PC-3 (cell line): ENCODE results near the gene BRD8.

ENCODE experiments used
- EZH2phosphoT487 ChIP-seq: fragments of 300-600 bp; sonication (generic); IDR thresholded peaks from 2 replicates; pipeline ENCODE4 v1.6.1; 2018; ENCODE audit warnings: mild to moderate bottlenecking, antibody characterized with exemption, low read length, borderline replicate concordance
- TF ChIP-seq, protein P1 (sequence below): fragments of 300-600 bp; sonication (generic); conservative IDR thresholded peaks from 2 replicates; pipeline ENCODE4 v1.5.1; 2017; ENCODE audit warnings: antibody characterized with exemption, low read depth, mild to moderate bottlenecking, low read length

DNA sequence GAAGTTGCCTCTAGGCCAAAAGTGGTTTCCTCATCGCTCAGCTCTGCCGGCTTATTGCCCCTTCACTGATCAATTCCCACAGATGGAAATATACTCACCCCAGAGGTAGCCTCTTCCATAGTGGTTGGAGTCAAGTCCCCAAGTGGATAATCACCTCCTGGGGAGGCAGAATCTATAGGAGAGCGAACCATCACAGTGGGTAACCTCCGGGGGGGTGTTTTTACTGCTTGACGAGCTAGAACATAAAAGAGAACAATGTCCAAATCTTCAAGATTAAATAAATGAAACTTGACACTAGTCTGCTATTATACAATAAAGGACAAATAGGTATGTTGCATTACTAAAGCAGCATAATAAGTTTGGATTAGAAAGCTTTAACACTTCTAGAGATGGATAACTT lies 9.3 kb downstream of the BRD8 start:
- TF ChIP-seq, protein P1, sequence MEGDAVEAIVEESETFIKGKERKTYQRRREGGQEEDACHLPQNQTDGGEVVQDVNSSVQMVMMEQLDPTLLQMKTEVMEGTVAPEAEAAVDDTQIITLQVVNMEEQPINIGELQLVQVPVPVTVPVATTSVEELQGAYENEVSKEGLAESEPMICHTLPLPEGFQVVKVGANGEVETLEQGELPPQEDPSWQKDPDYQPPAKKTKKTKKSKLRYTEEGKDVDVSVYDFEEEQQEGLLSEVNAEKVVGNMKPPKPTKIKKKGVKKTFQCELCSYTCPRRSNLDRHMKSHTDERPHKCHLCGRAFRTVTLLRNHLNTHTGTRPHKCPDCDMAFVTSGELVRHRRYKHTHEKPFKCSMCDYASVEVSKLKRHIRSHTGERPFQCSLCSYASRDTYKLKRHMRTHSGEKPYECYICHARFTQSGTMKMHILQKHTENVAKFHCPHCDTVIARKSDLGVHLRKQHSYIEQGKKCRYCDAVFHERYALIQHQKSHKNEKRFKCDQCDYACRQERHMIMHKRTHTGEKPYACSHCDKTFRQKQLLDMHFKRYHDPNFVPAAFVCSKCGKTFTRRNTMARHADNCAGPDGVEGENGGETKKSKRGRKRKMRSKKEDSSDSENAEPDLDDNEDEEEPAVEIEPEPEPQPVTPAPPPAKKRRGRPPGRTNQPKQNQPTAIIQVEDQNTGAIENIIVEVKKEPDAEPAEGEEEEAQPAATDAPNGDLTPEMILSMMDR: no peak
- TF ChIP-seq EZH2phosphoT487: no peak
